SK-N-SH (cell line): ENCODE data around the gene DNAJB12. TPM values are rescaled to one million over a fixed set of nuclear protein-coding genes. Genes with fewer than 3 reads are reported as not detected.

Source experiments
- CTCF ChIA-PET: fragments of 300-600, 350-600 bp; formaldehyde crosslinking; extraction: SDS; loops from one replicate; lab custom pipeline; 2021; lab: Yijun Ruan, JAX
- POLR2A ChIA-PET: fragments of 350-600 bp; sonication (Branson Sonifier 250); formaldehyde crosslinking; extraction: SDS; loops from one replicate; lab custom pipeline; 2020; ENCODE audit warnings: antibody characterized with exemption, inconsistent platforms; lab: Yijun Ruan, JAX
- DNase-seq: peaks from one replicate; pipeline ENCODE4 v3.0.0; 2012
- H2AFZ ChIP-seq: fragments of 200-600 bp; sonication (generic); 2 replicates; pipeline ENCODE4 v1.8.1; 2016; ENCODE audit warnings: antibody characterized with exemption, mild to moderate bottlenecking, low read depth
- H3F3A ChIP-seq: fragments of 200-600 bp; sonication (generic); replicated peaks from 2 replicates; pipeline ENCODE3; 2016; ENCODE audit warnings: antibody characterized with exemption, mild to moderate bottlenecking; ENCODE audit not compliant: insufficient read depth
- H3K27ac ChIP-seq, 2 experiments: fragments of 200-500 bp in 1 of 2; fragments of 200-600 bp in 1 of 2; sonication (Bioruptor generic) in 1 of 2; sonication (generic), shearing (Covaris generic) in 1 of 2; 2 replicates each; pipeline versions ENCODE4 v1.5.1 to v1.6.1; 2014 to 2016; ENCODE audit warnings: low read depth in 2 of 2, inconsistent platforms in 1 of 2, low read length in 1 of 2, mild to moderate bottlenecking in 1 of 2, mixed read lengths in 1 of 2
- H3K27me3 ChIP-seq: fragments of 200-600 bp; sonication (generic), shearing (Covaris generic); 2 replicates; pipeline ENCODE4 v1.6.1; 2016; ENCODE audit warnings: mixed run types; ENCODE audit not compliant: insufficient read depth
- H3K36me3 ChIP-seq, 2 experiments: fragments of 200-500 bp in 1 of 2; fragments of 200-600 bp in 1 of 2; sonication (Bioruptor generic) in 1 of 2; sonication (generic) in 1 of 2; replicated peaks in 1 of 2; 2 replicates each; pipeline versions ENCODE3 to v1.5.1; 2014 to 2016; ENCODE audit warnings: low read length in 1 of 2, mild to moderate bottlenecking in 1 of 2; ENCODE audit not compliant: insufficient read depth in 2 of 2, control insufficient read depth in 1 of 2
- H3K4me1 ChIP-seq, 2 experiments: fragments of 200-500 bp in 1 of 2; fragments of 200-600 bp in 1 of 2; sonication (Bioruptor generic) in 1 of 2; sonication (generic), shearing (Covaris generic) in 1 of 2; 2 replicates each; pipeline versions ENCODE4 v1.5.1 to v1.6.1; 2014 to 2016; ENCODE audit warnings: low read depth in 1 of 2, low read length in 1 of 2, mixed run types in 1 of 2; ENCODE audit not compliant: insufficient read depth in 2 of 2, control insufficient read depth in 1 of 2
- H3K4me2 ChIP-seq: fragments of 200-600 bp; sonication (generic), shearing (Covaris generic); 2 replicates; pipeline ENCODE4 v1.6.1; 2017; ENCODE audit warnings: mixed run types
- H3K4me3 ChIP-seq, 2 experiments: fragments of 200-500 bp in 1 of 2; fragments of 200-600 bp in 1 of 2; sonication (Bioruptor generic) in 1 of 2; sonication (generic), shearing (Covaris generic) in 1 of 2; 2 replicates each; pipeline versions ENCODE4 v1.5.1 to v1.8.1; 2014 to 2016; ENCODE audit warnings: low read depth in 2 of 2, inconsistent platforms in 1 of 2, low read length in 1 of 2, mild to moderate bottlenecking in 1 of 2, mixed read lengths in 1 of 2, moderate library complexity in 1 of 2
- H3K79me2 ChIP-seq: fragments of 200-600 bp; sonication (generic); 2 replicates; pipeline ENCODE4 v1.8.1; 2017; ENCODE audit warnings: mild to moderate bottlenecking; ENCODE audit not compliant: insufficient read depth
- H3K9ac ChIP-seq: fragments of 200-600 bp; sonication (generic); 2 replicates; pipeline ENCODE4 v1.6.1; 2017; ENCODE audit warnings: mixed run types
- H3K9me2 ChIP-seq: fragments of 200-600 bp; sonication (generic); 2 replicates; pipeline ENCODE4 v1.6.1; 2017; ENCODE audit warnings: mixed run types
- H3K9me3 ChIP-seq: fragments of 200-600 bp; sonication (generic); 2 replicates; pipeline ENCODE4 v1.6.1; 2017; ENCODE audit warnings: mixed run types, mild to moderate bottlenecking, moderate library complexity
- H4K20me1 ChIP-seq: fragments of 200-600 bp; sonication (generic); 2 replicates; pipeline ENCODE4 v1.6.1; 2017; ENCODE audit warnings: mild to moderate bottlenecking, mixed run types; ENCODE audit not compliant: insufficient read depth
- EP300 ChIP-seq, 2 experiments: IDR thresholded peaks; 2 replicates each; pipeline versions ENCODE4 v1.4.0 to v1.6.1; 2012; ENCODE audit warnings: borderline replicate concordance in 1 of 2, low read depth in 1 of 2, low read length in 1 of 2
- EZH2phosphoT487 ChIP-seq: fragments of 200-600 bp; sonication (generic); IDR thresholded peaks from 2 replicates; pipeline ENCODE4 v1.6.1; 2017; ENCODE audit warnings: low read depth, mixed run types, mild to moderate bottlenecking, antibody characterized with exemption, moderate library complexity, borderline replicate concordance
- GABPA ChIP-seq: IDR thresholded peaks from 2 replicates; pipeline ENCODE4 v1.4.0; 2012; ENCODE audit warnings: low read depth, mild to moderate bottlenecking
- NFIC ChIP-seq: IDR thresholded peaks from 2 replicates; pipeline ENCODE4 v1.4.0; 2012; ENCODE audit warnings: borderline replicate concordance
- NRF1 ChIP-seq: IDR thresholded peaks from 2 replicates; pipeline ENCODE4 v1.6.1; 2012; ENCODE audit warnings: low read depth, mild to moderate bottlenecking, low read length
- RAD21 ChIP-seq: IDR thresholded peaks from 2 replicates; pipeline ENCODE4 v1.6.1; 2012; ENCODE audit warnings: mild to moderate bottlenecking, low read length
- RXRA ChIP-seq: IDR thresholded peaks from 2 replicates; pipeline ENCODE4 v1.4.0; 2012; ENCODE audit warnings: low read depth, mild to moderate bottlenecking, borderline replicate concordance
- SIN3A ChIP-seq: IDR thresholded peaks from 2 replicates; pipeline ENCODE4 v1.6.1; 2012; ENCODE audit warnings: low read depth, mild to moderate bottlenecking, low read length, moderate library complexity, borderline replicate concordance
- SMC3 ChIP-seq: IDR thresholded peaks from 2 replicates; pipeline ENCODE4 v1.6.1; 2012; ENCODE audit warnings: low read depth, low read length, improper control_type of control experiment
- TAF1 ChIP-seq: IDR thresholded peaks from 2 replicates; pipeline ENCODE4 v1.6.1; 2012; ENCODE audit warnings: low read depth, mild to moderate bottlenecking, low read length, moderate library complexity, borderline replicate concordance
- WGBS: methylation state at CpG from one replicate; pipeline ENCODE4 v1.1.6; 2017; ENCODE audit warnings: low lambda C conversion rate; 5-methylcytosine and 5-hydroxymethylcytosine counted together
- polyA plus RNA-seq, 3 experiments: library from polyadenylated mRNA; depleted of rRNA; stranded (reverse); fragments of >200 nt; gene quantifications; 2 replicates each; pipeline ENCODE4 v1.2.3, GENCODE V29; 2012
- TF ChIP-seq, protein P1 (sequence below): fragments of 150-350 bp; IDR thresholded peaks from 2 replicates; pipeline ENCODE4 v1.6.1; 2016; ENCODE audit warnings: mild to moderate bottlenecking, low read depth, low read length
- TF ChIP-seq, protein P2 (sequence below): IDR thresholded peaks from 2 replicates; pipeline ENCODE4; 2012
- TF ChIP-seq, protein P3 (sequence below): IDR thresholded peaks from 2 replicates; pipeline ENCODE4 v1.4.0; 2012; ENCODE audit warnings: low read depth, borderline replicate concordance
- TF ChIP-seq, protein P4 (sequence below): IDR thresholded peaks from 2 replicates; pipeline ENCODE4 v1.4.0; 2012; ENCODE audit warnings: low read depth, borderline replicate concordance
- TF ChIP-seq, protein P5 (sequence below): fragments of 150-350 bp; IDR thresholded peaks from 2 replicates; pipeline ENCODE4 v1.6.1; 2017; ENCODE audit warnings: antibody characterized with exemption, low read length, low read depth, borderline replicate concordance
- TF ChIP-seq, protein P6 (sequence below): fragments of 200-600 bp; sonication (generic); IDR thresholded peaks from 2 replicates; pipeline ENCODE4 v1.6.1; 2017; ENCODE audit warnings: antibody characterized with exemption, mild to moderate bottlenecking, moderate library complexity
- TF ChIP-seq, protein P7 (sequence below): IDR thresholded peaks from 2 replicates; pipeline ENCODE4 v1.6.1; 2012; ENCODE audit warnings: mild to moderate bottlenecking, low read depth, low read length, moderate library complexity

Gene DNAJB12
- polyA plus RNA-seq, 1 of the 3 experiments (the other 2 are of a cell fraction), result 25.8 TPM

DNA sequence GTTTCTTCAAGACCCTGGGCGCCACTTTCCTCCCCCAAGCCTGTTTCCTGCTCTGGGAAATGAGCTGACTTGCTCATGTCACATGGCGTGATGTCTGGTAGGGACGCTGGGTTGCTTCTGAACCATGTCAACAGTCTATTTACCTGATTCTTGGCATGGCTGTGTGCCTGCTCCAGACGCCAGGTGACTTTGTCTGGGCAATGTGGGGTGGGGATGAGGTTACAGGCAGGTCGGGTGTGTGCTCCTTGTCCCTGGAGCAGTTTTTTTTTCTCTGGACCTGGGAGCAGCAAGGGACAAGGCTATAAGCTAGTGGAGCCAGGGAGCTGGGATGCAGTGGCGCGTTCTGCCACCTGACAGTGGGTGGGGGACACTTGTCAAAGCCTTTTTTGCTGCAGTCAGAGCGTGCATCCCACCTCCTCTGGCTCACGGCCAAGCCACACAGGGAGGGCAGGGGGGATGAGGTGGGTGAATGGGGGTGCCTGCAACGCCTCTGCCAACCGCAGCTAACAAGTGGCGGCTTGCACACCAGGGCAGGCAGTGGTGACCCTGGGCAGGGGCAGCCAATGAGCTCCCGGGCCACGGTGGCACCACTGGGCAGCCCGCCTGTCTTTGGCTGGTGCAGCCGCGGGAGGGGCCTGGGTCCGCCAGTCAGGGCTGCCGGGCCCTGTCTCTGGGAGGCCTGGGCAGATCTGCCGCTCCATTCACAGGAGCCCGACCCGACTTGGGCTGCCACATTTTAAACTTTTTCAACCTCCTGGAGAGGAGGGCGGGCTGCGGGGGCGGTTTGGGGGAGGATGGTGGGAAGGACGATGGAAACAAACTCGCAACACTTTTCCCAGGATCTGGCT is 22.9 kb downstream of the DNAJB12 start:
- Histone ChIP-seq H3K36me3 (peaks cover 5 to 16% of the 10 kb centered on the region in 2 experiments), H3K27ac (peak overlapping the region; percentile 28 to 99; a peak in 3 of 4 replicates), H4K20me1 (no peaks in the 10 kb centered on the region), H3K79me2 (no peaks in the 10 kb centered on the region), H2AFZ (no peak overlapping the region), H3K4me2 (peak overlapping the region; percentile 37; the same call in 1 of the 2 replicates), H3K9me3 (no peaks in the 10 kb centered on the region), H3K4me3 (no peak overlapping the region; a peak in 1 of 4 replicates), H3K4me1 (peaks cover 16 to 86% of the 10 kb centered on the region in 2 experiments), H3F3A (peaks cover 9% of the 10 kb centered on the region), H3K9me2 (no peaks in the 10 kb centered on the region), H3K27me3 (no peaks in the 10 kb centered on the region), H3K9ac (no peak overlapping the region; the same call in 1 of the 2 replicates)
- WGBS, result 41% methylated on average over 12 of the region's 27 CpGs
- peak; percentile 94 for DNase-seq
- ChIA-PET POLR2A (interaction anchor here (1.0 to 15.0 kb wide), 8 partner anchors 10 to 262 kb away, joined by 3 to 234 read pairs (median 4); partner anchors contain the start of genes DDIT4 and DNAJB12), CTCF (interaction anchor here (0.7 to 14.0 kb wide), 15 partner anchors 9 to 435 kb away, joined by 3 to 198 read pairs (median 4); partner anchors contain the start of gene DDIT4)
- TF ChIP-seq SIN3A (no peak), TAF1 (no peak), GABPA (no peak), NRF1 (peak; percentile 19; the same call in 1 of the 2 replicates), RXRA (no peak), EZH2phosphoT487 (no peak), SMC3 (no peak), NFIC (peak; percentile 91), RAD21 (peak; percentile 27), EP300 (IDR thresholded peaks at IDR 0.05; ENCODE audit: borderline replicate concordance in 1 of 2, low read depth in 1 of 2, low read length in 1 of 2) (peak; percentile 37 to 84; a peak in 2 of 4 replicates)
- TF ChIP-seq, protein P1, sequence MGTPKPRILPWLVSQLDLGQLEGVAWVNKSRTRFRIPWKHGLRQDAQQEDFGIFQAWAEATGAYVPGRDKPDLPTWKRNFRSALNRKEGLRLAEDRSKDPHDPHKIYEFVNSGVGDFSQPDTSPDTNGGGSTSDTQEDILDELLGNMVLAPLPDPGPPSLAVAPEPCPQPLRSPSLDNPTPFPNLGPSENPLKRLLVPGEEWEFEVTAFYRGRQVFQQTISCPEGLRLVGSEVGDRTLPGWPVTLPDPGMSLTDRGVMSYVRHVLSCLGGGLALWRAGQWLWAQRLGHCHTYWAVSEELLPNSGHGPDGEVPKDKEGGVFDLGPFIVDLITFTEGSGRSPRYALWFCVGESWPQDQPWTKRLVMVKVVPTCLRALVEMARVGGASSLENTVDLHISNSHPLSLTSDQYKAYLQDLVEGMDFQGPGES, result peak; percentile 26; the same call in 1 of the 2 replicates
- TF ChIP-seq, protein P2, sequence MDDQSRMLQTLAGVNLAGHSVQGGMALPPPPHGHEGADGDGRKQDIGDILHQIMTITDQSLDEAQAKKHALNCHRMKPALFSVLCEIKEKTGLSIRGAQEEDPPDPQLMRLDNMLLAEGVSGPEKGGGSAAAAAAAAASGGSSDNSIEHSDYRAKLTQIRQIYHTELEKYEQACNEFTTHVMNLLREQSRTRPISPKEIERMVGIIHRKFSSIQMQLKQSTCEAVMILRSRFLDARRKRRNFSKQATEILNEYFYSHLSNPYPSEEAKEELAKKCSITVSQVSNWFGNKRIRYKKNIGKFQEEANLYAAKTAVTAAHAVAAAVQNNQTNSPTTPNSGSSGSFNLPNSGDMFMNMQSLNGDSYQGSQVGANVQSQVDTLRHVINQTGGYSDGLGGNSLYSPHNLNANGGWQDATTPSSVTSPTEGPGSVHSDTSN, result peak; percentile 28; the same call in 1 of the 2 replicates
- TF ChIP-seq, protein P3, sequence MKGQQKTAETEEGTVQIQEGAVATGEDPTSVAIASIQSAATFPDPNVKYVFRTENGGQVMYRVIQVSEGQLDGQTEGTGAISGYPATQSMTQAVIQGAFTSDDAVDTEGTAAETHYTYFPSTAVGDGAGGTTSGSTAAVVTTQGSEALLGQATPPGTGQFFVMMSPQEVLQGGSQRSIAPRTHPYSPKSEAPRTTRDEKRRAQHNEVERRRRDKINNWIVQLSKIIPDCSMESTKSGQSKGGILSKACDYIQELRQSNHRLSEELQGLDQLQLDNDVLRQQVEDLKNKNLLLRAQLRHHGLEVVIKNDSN, result no peak
- TF ChIP-seq, protein P4, sequence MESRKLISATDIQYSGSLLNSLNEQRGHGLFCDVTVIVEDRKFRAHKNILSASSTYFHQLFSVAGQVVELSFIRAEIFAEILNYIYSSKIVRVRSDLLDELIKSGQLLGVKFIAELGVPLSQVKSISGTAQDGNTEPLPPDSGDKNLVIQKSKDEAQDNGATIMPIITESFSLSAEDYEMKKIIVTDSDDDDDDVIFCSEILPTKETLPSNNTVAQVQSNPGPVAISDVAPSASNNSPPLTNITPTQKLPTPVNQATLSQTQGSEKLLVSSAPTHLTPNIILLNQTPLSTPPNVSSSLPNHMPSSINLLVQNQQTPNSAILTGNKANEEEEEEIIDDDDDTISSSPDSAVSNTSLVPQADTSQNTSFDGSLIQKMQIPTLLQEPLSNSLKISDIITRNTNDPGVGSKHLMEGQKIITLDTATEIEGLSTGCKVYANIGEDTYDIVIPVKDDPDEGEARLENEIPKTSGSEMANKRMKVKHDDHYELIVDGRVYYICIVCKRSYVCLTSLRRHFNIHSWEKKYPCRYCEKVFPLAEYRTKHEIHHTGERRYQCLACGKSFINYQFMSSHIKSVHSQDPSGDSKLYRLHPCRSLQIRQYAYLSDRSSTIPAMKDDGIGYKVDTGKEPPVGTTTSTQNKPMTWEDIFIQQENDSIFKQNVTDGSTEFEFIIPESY, result no peak
- TF ChIP-seq, protein P5, sequence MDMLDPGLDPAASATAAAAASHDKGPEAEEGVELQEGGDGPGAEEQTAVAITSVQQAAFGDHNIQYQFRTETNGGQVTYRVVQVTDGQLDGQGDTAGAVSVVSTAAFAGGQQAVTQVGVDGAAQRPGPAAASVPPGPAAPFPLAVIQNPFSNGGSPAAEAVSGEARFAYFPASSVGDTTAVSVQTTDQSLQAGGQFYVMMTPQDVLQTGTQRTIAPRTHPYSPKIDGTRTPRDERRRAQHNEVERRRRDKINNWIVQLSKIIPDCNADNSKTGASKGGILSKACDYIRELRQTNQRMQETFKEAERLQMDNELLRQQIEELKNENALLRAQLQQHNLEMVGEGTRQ, result no peak
- TF ChIP-seq, protein P6, sequence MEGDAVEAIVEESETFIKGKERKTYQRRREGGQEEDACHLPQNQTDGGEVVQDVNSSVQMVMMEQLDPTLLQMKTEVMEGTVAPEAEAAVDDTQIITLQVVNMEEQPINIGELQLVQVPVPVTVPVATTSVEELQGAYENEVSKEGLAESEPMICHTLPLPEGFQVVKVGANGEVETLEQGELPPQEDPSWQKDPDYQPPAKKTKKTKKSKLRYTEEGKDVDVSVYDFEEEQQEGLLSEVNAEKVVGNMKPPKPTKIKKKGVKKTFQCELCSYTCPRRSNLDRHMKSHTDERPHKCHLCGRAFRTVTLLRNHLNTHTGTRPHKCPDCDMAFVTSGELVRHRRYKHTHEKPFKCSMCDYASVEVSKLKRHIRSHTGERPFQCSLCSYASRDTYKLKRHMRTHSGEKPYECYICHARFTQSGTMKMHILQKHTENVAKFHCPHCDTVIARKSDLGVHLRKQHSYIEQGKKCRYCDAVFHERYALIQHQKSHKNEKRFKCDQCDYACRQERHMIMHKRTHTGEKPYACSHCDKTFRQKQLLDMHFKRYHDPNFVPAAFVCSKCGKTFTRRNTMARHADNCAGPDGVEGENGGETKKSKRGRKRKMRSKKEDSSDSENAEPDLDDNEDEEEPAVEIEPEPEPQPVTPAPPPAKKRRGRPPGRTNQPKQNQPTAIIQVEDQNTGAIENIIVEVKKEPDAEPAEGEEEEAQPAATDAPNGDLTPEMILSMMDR, result 0 out of 2 replicates have a peak, but pooled peaks have one; percentile 20
- TF ChIP-seq, protein P7, sequence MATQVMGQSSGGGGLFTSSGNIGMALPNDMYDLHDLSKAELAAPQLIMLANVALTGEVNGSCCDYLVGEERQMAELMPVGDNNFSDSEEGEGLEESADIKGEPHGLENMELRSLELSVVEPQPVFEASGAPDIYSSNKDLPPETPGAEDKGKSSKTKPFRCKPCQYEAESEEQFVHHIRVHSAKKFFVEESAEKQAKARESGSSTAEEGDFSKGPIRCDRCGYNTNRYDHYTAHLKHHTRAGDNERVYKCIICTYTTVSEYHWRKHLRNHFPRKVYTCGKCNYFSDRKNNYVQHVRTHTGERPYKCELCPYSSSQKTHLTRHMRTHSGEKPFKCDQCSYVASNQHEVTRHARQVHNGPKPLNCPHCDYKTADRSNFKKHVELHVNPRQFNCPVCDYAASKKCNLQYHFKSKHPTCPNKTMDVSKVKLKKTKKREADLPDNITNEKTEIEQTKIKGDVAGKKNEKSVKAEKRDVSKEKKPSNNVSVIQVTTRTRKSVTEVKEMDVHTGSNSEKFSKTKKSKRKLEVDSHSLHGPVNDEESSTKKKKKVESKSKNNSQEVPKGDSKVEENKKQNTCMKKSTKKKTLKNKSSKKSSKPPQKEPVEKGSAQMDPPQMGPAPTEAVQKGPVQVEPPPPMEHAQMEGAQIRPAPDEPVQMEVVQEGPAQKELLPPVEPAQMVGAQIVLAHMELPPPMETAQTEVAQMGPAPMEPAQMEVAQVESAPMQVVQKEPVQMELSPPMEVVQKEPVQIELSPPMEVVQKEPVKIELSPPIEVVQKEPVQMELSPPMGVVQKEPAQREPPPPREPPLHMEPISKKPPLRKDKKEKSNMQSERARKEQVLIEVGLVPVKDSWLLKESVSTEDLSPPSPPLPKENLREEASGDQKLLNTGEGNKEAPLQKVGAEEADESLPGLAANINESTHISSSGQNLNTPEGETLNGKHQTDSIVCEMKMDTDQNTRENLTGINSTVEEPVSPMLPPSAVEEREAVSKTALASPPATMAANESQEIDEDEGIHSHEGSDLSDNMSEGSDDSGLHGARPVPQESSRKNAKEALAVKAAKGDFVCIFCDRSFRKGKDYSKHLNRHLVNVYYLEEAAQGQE, result no peak
